ENCODE measurements around the gene TMEM248. TPM values are rescaled to one million over a fixed set of nuclear protein-coding genes. Genes with fewer than 3 reads are reported as not detected.
"Not testable (repeated sequence)": the region's sequence is repeated elsewhere in the genome, so short reads cannot be mapped to it uniquely, and the experiment has no call there.

Gene TMEM248
- total and polyA plus RNA-seq, 10 donors, result 21.5 to 142 (median 87.4) TPM

- intact Hi-C loops (cut with DNase I; ENCODE audit: low total_unique reads), result no loop called here
- H3K27me3 ChIP-seq (replicated peaks in 1 of 7), result no peaks in the 10 kb centered on the region
Observed at GRCh38 chr7:66905278-66905677, 15.7 kb upstream of the TMEM248 start.

DNA sequence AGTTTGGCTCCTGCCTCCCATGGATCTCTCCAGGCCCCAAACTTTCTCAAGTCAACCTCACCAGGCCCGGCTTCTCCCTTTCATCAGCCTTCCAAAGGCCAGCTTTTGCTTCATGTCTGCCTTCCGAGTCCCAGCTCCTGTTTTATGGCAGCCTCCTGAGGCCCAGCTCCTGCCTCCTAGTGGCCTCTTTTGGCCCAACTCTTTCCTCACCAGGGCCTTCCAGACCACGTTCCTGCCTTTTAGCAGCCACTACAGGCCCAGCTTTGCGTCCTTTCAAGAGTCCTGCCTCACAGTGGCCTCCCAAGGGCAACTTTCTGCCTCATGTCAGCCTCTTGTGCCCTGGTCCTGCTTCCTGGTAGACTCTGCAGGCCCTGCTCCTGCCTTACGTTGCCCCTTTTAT is 15.3 kb upstream of the TMEM248 start:
- intact Hi-C loops (cut with DNase I; ENCODE audit: low total_unique reads), result no loop called here
- no peaks in the 10 kb centered on the region for H3K27me3 ChIP-seq (replicated peaks in 1 of 7)
- H3K4me1 ChIP-seq, result no peaks in the 10 kb centered on the region
- H3K36me3 ChIP-seq, result peaks cover 0 to 37% (median 6%) of the 10 kb centered on the region in 6 donors
- no peaks in the 10 kb centered on the region for H3K9me3 ChIP-seq
- no peak overlapping the region for H3K4me3 ChIP-seq
- no peak for DNase-seq
- TF ChIP-seq POLR2A (IDR thresholded peaks at IDR 0.05) (no peak), POLR2AphosphoS5 (IDR thresholded peaks at IDR 0.05) (no peak), CTCF (IDR thresholded peaks at IDR 0.05 in 8 of 11, conservative IDR thresholded peaks at IDR 0.05 in 3 of 11) (no peak)
- WGBS, 5 donors, result 83 to 91% (median 88%) methylated on average over 5 of the region's 5 CpGs
- no peak overlapping the region for H3K27ac ChIP-seq

More at GRCh38 chr7:66905278-66905677, 15.7 kb upstream of the TMEM248 start:
- no peak overlapping the region for H3K27ac ChIP-seq
- WGBS, 5 donors, result 90 to 95% (median 93%) methylated on average over 8 of the region's 8 CpGs
- no peaks in the 10 kb centered on the region for H3K4me1 ChIP-seq
- TF ChIP-seq POLR2AphosphoS5 (IDR thresholded peaks at IDR 0.05) (no peak), POLR2A (IDR thresholded peaks at IDR 0.05) (no peak), CTCF (IDR thresholded peaks at IDR 0.05 in 8 of 11, conservative IDR thresholded peaks at IDR 0.05 in 3 of 11) (no peak)
- H3K4me3 ChIP-seq, result no peak overlapping the region
- no peaks in the 10 kb centered on the region for H3K9me3 ChIP-seq
- DNase-seq, result no peak
- peaks cover 0 to 39% (median 6%) of the 10 kb centered on the region in 6 donors for H3K36me3 ChIP-seq

GRCh38 chr7:66907731-66908130 is 13.3 kb upstream of the TMEM248 start:
- WGBS, 5 donors, result 89 to 100% (median 97%) methylated on average over 5 of the region's 5 CpGs
- TF ChIP-seq POLR2AphosphoS5 (IDR thresholded peaks at IDR 0.05) (no peak), CTCF (IDR thresholded peaks at IDR 0.05 in 8 of 11, conservative IDR thresholded peaks at IDR 0.05 in 3 of 11) (no peak)
- intact Hi-C loops (cut with DNase I; ENCODE audit: low total_unique reads), result no loop called here
- Histone ChIP-seq H3K27me3 (replicated peaks in 1 of 7) (no peaks in the 10 kb centered on the region), H3K36me3 (peaks cover 0 to 17% (median 0%) of the 10 kb centered on the region in 6 donors), H3K4me3 (no peak overlapping the region), H3K4me1 (no peaks in the 10 kb centered on the region), H3K9me3 (no peaks in the 10 kb centered on the region), H3K27ac (no peak overlapping the region)
- no peak for DNase-seq

DNA sequence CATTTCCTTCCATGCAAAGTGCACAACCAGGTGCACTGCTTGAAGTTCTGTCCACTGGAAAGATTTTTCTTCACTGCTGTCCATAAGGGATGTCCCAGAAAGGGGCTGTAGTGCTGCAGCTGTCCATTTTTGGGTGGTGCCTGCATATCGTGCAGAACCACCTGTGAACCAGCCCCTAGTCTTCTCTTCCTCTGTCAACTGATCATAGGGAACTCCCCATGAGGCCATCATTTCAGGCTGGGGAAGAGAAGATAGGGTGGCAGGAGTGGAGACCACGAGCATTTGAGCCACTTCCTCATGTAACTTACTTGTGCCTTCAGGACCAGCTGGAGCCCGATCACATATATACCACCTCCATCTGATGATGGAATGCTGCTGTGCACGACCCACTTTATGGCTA is 12.4 kb upstream of the TMEM248 start:
- WGBS, 5 donors, result 63 to 75% (median 69%) methylated on average over 4 of the region's 4 CpGs
- H3K4me1 ChIP-seq; DNase-seq; H3K4me3 ChIP-seq; intact Hi-C loops (cut with DNase I; ENCODE audit: low total_unique reads); H3K27ac ChIP-seq; H3K36me3 ChIP-seq; H3K9me3 ChIP-seq; H3K27me3 ChIP-seq (replicated peaks in 1 of 7): not testable (repeated sequence)

- DNase-seq, result no peak
- no peaks in the 10 kb centered on the region for H3K4me1 ChIP-seq
- 78 to 98% (median 94%) methylated on average over 3 of the region's 3 CpGs for WGBS, 5 donors
- H3K27me3 ChIP-seq (replicated peaks in 1 of 7), result no peaks in the 10 kb centered on the region
- no peak for TF ChIP-seq POLR2AphosphoS5 (IDR thresholded peaks at IDR 0.05)
- no peak for TF ChIP-seq POLR2A (IDR thresholded peaks at IDR 0.05)
- no peak for TF ChIP-seq CTCF (IDR thresholded peaks at IDR 0.05 in 8 of 11, conservative IDR thresholded peaks at IDR 0.05 in 3 of 11)
- H3K9me3 ChIP-seq, result no peaks in the 10 kb centered on the region
- intact Hi-C loops (cut with DNase I; ENCODE audit: low total_unique reads), result no loop called here
- H3K27ac ChIP-seq, result no peak overlapping the region
- H3K4me3 ChIP-seq, result no peak overlapping the region
- no peaks in the 10 kb centered on the region for H3K36me3 ChIP-seq
Observed at GRCh38 chr7:66910789-66911188, 10.2 kb upstream of the TMEM248 start.

GRCh38 chr7:66911191-66911590 is 9.8 kb upstream of the TMEM248 start:
- intact Hi-C loops (cut with DNase I; ENCODE audit: low total_unique reads); H3K27me3 ChIP-seq (replicated peaks in 1 of 7); H3K4me3 ChIP-seq; H3K9me3 ChIP-seq; H3K27ac ChIP-seq; H3K4me1 ChIP-seq; H3K36me3 ChIP-seq; DNase-seq: not testable (repeated sequence)
- 88 to 98% (median 95%) methylated on average over 2 of the region's 2 CpGs for WGBS, 5 donors

Measured in spleen (tissue), 11 donors.